ENCODE results near the gene RUFY3.

RUFY3 gene

DNA sequence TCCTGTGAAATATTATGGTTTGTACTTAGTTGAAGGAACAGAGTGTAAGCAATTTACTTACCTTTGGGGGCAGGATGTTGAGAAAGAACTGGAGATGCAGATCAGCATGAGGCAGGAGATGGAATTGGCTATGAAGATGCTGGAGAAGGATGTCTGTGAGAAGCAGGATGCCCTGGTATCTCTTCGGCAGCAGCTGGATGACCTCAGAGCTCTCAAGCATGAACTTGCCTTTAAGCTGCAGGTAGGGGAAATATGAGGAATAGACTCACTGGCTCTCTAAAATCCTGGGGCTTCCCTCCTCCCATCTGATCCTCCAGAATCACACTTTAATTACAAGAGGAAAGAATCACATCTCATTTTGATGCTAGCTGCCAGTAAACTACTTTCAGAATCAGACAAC lies 67.0 kb downstream of the RUFY3 start:
- H3F3A ChIP-seq (ENCODE audit: insufficient read depth, low read length) = no peaks in the 10 kb centered on the region; the same call in 1 of the 2 replicates
- H3K4me2 ChIP-seq (ENCODE audit: low read depth, low read length) = no peak overlapping the region
- no peak overlapping the region for H3K27ac ChIP-seq (ENCODE audit: low read length)
- peaks cover 8% of the 10 kb centered on the region; the same call in 1 of the 2 replicates for H3K4me1 ChIP-seq (ENCODE audit: low read length)
- no peaks in the 10 kb centered on the region for H3K9me3 ChIP-seq (replicated peaks; ENCODE audit: insufficient read depth, low read length)
- H3K9me2 ChIP-seq (replicated peaks; ENCODE audit: insufficient read depth, low read length) = no peaks in the 10 kb centered on the region
- no peaks in the 10 kb centered on the region for H4K20me1 ChIP-seq (ENCODE audit: insufficient read depth, low read length)
- no peaks in the 10 kb centered on the region for H3K79me2 ChIP-seq (ENCODE audit: low read length)
- no peak for TF ChIP-seq EZH2 (optimal IDR thresholded peaks at IDR 0.05; ENCODE audit: low read depth, low read length)
- TF ChIP-seq, protein P1, sequence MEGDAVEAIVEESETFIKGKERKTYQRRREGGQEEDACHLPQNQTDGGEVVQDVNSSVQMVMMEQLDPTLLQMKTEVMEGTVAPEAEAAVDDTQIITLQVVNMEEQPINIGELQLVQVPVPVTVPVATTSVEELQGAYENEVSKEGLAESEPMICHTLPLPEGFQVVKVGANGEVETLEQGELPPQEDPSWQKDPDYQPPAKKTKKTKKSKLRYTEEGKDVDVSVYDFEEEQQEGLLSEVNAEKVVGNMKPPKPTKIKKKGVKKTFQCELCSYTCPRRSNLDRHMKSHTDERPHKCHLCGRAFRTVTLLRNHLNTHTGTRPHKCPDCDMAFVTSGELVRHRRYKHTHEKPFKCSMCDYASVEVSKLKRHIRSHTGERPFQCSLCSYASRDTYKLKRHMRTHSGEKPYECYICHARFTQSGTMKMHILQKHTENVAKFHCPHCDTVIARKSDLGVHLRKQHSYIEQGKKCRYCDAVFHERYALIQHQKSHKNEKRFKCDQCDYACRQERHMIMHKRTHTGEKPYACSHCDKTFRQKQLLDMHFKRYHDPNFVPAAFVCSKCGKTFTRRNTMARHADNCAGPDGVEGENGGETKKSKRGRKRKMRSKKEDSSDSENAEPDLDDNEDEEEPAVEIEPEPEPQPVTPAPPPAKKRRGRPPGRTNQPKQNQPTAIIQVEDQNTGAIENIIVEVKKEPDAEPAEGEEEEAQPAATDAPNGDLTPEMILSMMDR (IDR thresholded peaks at IDR 0.05; ENCODE audit: low read length) = no peak
- TF ChIP-seq EZH2phosphoT487 (IDR thresholded peaks at IDR 0.05; ENCODE audit: low read length) = no peak
- H3K9ac ChIP-seq (ENCODE audit: low read length) = no peak overlapping the region
- no peak for DNase-seq
- H3K36me3 ChIP-seq (replicated peaks; ENCODE audit: insufficient read depth, low read length) = peaks cover 10% of the 10 kb centered on the region; the same call in 1 of the 2 replicates
- no peak overlapping the region for H3K4me3 ChIP-seq (ENCODE audit: low read length)
- H3K27me3 ChIP-seq (replicated peaks; ENCODE audit: insufficient read depth, low read length) = no peaks in the 10 kb centered on the region
- no peak overlapping the region for H2AFZ ChIP-seq (ENCODE audit: low read length)

DNA sequence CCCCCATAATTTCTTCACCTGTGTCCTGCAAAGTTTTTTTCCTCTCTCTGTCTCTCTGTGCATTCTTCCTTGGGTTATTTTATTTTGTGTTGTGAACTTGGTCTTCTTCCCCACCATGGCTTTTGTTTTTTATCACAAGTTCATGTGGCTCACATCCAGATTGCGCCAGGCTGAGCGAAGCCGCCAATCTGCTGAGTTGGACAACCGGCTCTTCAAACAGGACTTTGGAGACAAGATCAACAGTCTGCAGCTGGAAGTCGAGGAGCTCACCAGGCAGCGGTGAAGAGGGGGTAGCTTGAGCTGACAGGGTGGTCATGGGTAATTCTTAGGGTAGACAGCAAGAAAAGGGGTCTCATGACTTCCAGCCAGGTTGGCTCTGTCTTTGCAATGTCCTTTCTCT lies 71.9 kb downstream of the RUFY3 start:
- DNase-seq = no peak
- Histone ChIP-seq H3K4me2 (ENCODE audit: low read depth, low read length) (no peak overlapping the region), H3K9me2 (replicated peaks; ENCODE audit: insufficient read depth, low read length) (no peaks in the 10 kb centered on the region), H3K36me3 (replicated peaks; ENCODE audit: insufficient read depth, low read length) (0 out of 2 replicates have a peak, but pooled peaks cover 2% of the 10 kb centered on the region), H3K27me3 (replicated peaks; ENCODE audit: insufficient read depth, low read length) (no peaks in the 10 kb centered on the region), H3K4me3 (ENCODE audit: low read length) (no peak overlapping the region), H3K27ac (ENCODE audit: low read length) (no peak overlapping the region), H4K20me1 (ENCODE audit: insufficient read depth, low read length) (no peaks in the 10 kb centered on the region), H3K9ac (ENCODE audit: low read length) (no peak overlapping the region), H3K79me2 (ENCODE audit: low read length) (no peaks in the 10 kb centered on the region), H3F3A (ENCODE audit: insufficient read depth, low read length) (no peaks in the 10 kb centered on the region), H3K4me1 (ENCODE audit: low read length) (peaks cover 8% of the 10 kb centered on the region; the same call in 1 of the 2 replicates), H2AFZ (ENCODE audit: low read length) (no peak overlapping the region), H3K9me3 (replicated peaks; ENCODE audit: insufficient read depth, low read length) (no peaks in the 10 kb centered on the region)
- TF ChIP-seq, protein P1 (IDR thresholded peaks at IDR 0.05; ENCODE audit: low read length) = no peak
- TF ChIP-seq EZH2 (optimal IDR thresholded peaks at IDR 0.05; ENCODE audit: low read depth, low read length) (no peak), EZH2phosphoT487 (IDR thresholded peaks at IDR 0.05; ENCODE audit: low read length) (no peak)

DNA sequence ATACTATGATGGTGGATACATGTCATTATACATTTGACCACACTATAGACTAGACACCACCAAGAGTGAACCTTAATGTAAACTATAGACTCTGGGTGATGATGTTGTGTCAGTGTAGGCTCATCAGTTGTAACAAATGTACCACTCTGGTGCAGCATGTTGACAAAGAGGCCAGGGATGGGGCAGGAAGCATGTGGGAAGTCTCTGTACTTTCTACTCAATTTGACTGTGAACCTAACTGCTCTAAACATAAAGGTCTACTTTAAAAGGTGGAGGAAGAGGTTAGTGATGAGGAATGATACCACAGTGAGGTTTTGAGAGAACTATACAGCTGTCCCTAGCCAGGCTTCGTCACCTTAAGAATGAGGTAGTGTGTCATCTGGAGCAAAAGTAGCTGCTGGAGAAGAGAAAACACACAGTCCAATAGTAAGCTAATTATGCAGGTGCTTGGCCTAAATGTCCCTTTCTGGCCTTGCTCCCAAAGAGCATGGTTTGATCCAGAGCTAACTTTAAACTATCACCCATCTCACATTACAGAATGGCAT lies 79.6 kb downstream of the RUFY3 start:
- Histone ChIP-seq H3K36me3 (replicated peaks; ENCODE audit: insufficient read depth, low read length) (no peaks in the 10 kb centered on the region), H3K79me2 (ENCODE audit: low read length) (no peaks in the 10 kb centered on the region), H3K9ac (ENCODE audit: low read length) (no peak overlapping the region), H3K9me2 (replicated peaks; ENCODE audit: insufficient read depth, low read length) (no peaks in the 10 kb centered on the region), H3K27ac (ENCODE audit: low read length) (no peak overlapping the region), H3K27me3 (replicated peaks; ENCODE audit: insufficient read depth, low read length) (no peaks in the 10 kb centered on the region), H3K9me3 (replicated peaks; ENCODE audit: insufficient read depth, low read length) (no peaks in the 10 kb centered on the region), H3K4me2 (ENCODE audit: low read depth, low read length) (no peak overlapping the region), H4K20me1 (ENCODE audit: insufficient read depth, low read length) (no peaks in the 10 kb centered on the region), H3K4me3 (ENCODE audit: low read length) (no peak overlapping the region), H2AFZ (ENCODE audit: low read length) (no peak overlapping the region), H3K4me1 (ENCODE audit: low read length) (no peaks in the 10 kb centered on the region), H3F3A (ENCODE audit: insufficient read depth, low read length) (no peaks in the 10 kb centered on the region)
- no peak for TF ChIP-seq EZH2 (optimal IDR thresholded peaks at IDR 0.05; ENCODE audit: low read depth, low read length)
- TF ChIP-seq, protein P1 (IDR thresholded peaks at IDR 0.05; ENCODE audit: low read length) = no peak
- TF ChIP-seq EZH2phosphoT487 (IDR thresholded peaks at IDR 0.05; ENCODE audit: low read length) = no peak
- no peak for DNase-seq
